Raji (cell line): ENCODE results near the gene STAC3.

Experiments
- POLR2A ChIP-seq: IDR thresholded peaks from 2 replicates; pipeline ENCODE4 v1.6.1; 2011; ENCODE audit warnings: low read depth, low read length, control low read depth; ENCODE audit not compliant: insufficient read depth

Gene STAC3

GRCh38 chr12:57239587-57240065 lies 11.4 kb downstream of the STAC3 start:
- TF ChIP-seq POLR2A = peak; percentile 35; the same call in 1 of the 2 replicates

GRCh38 chr12:57238854-57239554 lies 12.0 kb downstream of the STAC3 start:
- peak; percentile 65 for TF ChIP-seq POLR2A

GRCh38 chr12:57237932-57238853 lies 12.8 kb downstream of the STAC3 start:
- TF ChIP-seq POLR2A = no peak

- 0 out of 2 replicates have a peak, but pooled peaks have one; percentile 14 for TF ChIP-seq POLR2A
These were observed 13.4 kb downstream of the STAC3 start for GRCh38 chr12:57237596-57237931.

GRCh38 chr12:57236925-57237595 lies 13.9 kb downstream of the STAC3 start:
- TF ChIP-seq POLR2A = no peak

- TF ChIP-seq POLR2A = 0 out of 2 replicates have a peak, but pooled peaks have one; percentile 25
These were observed 14.6 kb downstream of the STAC3 start for GRCh38 chr12:57236201-57236924.

- no peak for TF ChIP-seq POLR2A
These were observed 15.3 kb downstream of the STAC3 start for GRCh38 chr12:57235728-57236131.

GRCh38 chr12:57235017-57235727 lies 15.8 kb downstream of the STAC3 start:
- no peak for TF ChIP-seq POLR2A

- no peak for TF ChIP-seq POLR2A
These were observed 16.4 kb downstream of the STAC3 start for GRCh38 chr12:57234571-57235016.

- no peak for TF ChIP-seq POLR2A
These were observed 16.8 kb downstream of the STAC3 start for GRCh38 chr12:57234233-57234570.

- no peak for TF ChIP-seq POLR2A
These were observed 17.4 kb downstream of the STAC3 start for GRCh38 chr12:57233357-57234232.

- no peak for TF ChIP-seq POLR2A
These were observed 18.7 kb downstream of the STAC3 start for GRCh38 chr12:57232156-57232756.

- TF ChIP-seq POLR2A = no peak
These were observed 19.5 kb downstream of the STAC3 start for GRCh38 chr12:57231276-57232021.
